HG03354 (cell line): ENCODE measurements around the gene GABBR2.

ENCODE experiments used
- ATAC-seq: cut with Tn5 transposase; IDR thresholded peaks from one replicate; pipeline ENCODE4 v1.9.1; 2021; ENCODE audit warnings: mild to moderate bottlenecking; ENCODE audit not compliant: unreplicated experiment, poor library complexity, severe bottlenecking

The GABBR2 gene

DNA sequence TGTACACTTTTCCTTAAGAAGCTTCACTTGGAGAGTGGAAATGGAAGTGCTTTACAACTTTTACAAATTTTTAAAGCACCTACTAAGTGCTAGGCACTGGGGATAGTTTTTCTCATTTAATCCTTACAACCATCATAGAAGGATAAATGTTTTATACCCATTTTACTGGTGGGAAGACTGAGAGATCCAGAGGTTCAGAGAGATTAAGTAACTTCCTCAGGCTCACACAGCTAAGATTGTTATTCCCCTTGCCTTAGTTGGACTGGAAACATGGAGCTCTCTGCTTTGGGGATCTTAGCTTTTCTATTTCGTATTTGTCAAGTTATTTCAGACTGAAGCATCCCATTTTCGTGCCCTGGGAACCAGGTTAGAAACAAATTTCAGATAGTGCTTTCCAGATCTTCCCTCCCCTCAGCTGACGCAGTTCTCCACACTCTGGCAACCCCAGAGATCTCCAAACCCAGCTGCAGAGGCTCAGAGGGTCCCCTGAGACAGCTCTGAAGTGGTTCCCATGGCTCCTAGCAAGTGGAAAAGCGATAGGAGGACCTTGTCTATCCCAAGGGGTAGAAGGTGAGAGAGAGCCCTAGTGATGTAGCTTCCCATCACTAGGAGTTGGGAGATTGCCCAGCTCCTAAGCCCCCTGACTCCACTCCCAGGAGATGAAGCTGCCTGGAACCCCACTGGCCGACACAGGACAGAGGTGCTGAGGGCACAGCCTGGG lies 16.2 kb upstream of the GABBR2 start:
- ATAC-seq, result no peak

DNA sequence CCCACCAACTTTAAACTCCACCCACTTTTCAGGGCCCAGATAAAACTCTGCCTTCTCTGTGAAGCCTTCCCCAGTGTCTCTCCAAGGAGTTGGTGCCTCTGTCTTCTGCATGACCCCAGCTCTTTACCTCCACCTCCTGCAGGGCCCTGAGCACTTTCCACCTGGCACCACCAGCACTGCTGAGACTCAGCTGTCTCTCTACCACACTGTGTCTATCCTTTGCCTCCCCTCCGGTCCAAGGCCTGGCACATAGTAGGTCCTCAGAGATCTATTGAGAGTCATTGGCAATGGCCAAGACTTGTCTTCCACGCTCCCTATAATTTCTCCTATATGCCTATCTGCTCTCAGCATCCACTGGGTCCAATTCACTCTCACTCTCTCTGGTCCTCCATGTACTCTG lies 12.9 kb upstream of the GABBR2 start:
- ATAC-seq, result no peak

DNA sequence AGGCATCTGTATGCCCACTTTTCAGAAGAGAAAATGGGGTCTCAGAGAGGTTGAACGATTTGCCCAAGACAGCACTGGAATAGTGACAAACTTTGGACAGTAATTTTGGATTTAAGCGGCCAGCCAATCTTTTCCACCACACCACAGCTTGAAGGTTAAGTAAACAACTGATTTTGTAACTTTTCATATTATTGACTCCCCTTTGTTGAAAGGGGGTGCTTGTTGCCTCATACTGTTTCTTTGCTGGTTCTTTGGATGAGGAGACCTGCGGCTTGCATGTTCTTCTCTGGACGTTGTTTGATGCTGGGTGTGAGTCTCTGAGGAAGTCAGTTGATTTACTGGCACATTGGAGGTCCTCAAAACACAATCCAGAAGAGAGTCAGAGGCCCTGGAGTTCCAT lies 11.7 kb upstream of the GABBR2 start:
- ATAC-seq, result no peak

DNA sequence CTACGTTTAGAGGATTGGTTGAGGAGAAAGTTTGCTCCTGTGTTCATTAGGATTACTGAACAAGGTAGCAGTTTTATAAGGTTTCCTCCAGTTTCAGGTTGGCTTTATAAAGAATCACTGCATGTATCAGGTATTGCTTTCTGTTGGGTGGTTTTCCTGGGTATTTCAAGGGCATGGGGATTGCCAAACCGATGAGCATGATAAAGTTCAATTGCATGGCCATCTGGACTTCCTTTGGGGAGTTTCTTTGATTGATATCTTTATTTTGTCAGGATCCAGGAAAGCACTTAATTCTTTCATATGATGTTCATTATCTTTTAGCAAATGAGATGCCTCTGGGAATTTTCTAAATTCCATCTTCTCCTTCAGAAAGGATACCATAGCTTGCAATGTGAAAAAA lies 10.3 kb upstream of the GABBR2 start:
- ATAC-seq, result no peak

DNA sequence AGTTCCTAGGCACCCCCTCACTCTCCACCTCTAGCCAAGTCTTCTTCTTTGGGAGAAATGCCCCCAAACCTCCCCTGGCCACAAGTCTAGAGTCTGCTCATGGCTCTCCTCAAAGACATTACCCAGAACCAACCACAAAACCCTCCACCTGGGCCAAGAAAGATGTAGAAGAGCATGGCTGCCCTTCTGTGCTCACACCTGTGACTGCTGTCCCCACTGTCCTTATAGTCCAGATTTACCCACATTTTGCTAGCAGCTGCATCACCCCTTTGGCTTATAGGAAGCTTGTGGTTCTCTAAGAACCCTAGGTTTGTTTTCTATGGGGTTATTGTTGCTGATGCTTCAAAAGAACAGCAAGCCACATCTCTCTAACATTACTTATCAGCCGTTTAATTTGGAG lies 6.1 kb upstream of the GABBR2 start:
- ATAC-seq, result no peak

DNA sequence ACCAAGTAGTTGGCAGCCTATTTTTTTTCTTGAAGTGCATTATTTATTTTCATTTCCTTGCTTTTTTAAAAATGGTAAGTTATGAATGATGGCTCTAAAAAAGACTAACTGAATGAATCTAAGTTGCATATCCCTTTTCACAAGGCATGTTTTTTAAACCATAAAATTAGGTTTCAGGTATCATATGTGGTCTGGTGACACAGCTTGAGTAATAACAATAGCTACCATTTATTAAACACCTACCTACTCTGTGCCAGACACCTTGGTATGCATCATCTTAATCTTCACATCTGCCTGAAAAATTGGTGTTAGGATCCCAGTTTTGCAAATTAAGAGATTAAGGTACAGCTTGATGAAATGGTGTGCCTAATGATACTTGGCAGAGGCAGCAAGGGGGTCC lies 4.3 kb upstream of the GABBR2 start:
- ATAC-seq, result no peak

DNA sequence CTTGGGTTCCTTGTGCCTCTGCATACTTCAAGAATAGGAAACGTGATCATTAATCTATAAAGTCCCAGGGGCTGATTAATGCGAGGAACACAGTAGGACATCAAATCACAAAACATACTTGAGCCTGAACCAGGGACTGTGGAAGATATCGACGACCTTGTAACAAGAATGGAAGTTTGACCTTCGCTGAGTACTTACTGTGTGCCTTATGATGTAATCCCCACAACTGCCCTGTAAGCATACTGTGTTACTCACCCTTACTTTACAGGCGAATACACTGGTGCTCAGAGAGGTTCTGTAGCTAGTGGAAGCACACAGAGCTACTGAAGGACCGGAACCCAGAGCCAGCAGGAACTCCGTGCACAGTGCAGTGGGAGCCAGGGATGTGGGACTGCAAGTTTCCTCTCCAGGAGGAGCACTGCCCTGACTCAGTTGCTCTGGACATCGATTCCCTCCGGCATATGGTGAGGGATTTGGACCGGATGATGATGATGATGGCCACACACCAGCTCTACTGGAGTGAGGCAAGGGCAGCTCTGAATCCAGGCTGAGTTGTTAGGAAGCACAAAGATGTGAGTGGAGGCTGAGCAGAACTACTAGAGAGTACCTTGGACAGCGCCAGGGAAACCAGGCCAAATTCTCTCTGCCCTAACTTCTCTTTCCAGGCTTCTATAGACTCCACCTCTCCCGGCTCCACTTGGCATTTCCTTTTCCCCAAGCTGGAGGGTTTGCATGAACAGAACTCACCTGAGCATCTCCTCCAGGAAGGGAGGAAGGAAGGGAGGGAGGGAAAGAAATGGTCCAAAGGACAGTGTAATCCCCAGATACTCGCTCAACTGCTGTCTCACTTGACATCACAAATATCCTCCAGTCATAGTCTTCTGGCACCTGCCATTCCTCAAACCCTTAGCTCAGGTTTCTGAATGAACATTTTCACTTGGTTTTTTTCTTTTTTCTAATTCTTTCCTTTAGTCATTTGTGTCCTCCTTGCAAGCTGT lies 1.5 kb upstream of the GABBR2 start:
- no peak for ATAC-seq

DNA sequence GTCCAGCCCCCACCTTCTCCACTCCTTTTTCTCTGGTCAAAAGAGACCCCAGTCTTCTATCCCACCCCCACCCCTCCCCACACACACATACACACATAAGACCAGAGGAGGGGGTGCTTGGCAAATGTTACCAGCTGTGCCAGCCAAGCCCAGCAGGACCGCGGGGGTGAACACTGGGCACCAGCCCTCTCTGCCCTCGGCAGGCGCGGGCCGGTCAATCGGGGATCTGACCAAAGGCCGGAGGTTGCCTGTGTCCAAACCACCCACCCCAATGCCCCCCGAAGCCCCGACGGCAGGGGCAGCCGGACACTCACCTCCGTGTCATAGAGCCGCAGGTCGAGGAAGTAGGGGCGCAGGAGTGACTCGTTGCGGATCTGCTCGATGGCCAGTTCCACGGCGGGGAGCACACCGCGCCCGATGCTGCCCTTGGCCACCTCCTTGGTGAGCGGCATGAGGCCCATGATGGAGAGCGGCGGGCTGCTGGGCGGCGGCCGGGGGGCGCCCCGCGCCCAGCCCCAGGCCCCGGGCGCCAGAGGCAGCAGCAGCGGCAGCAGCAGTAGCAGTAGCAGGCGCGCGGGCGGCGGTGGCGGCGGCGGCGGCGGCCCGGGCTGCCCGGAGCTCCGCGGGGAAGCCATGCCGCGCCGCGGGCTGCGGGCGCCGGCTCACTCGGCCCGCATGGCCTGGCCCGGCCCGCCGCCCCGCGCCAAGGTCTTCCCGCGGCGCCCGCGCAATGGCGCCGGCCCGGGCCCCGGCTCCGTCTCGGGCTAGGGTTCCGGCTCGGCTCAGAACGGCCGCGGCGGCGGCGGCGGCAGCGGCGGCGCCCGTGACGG lies 417 bp downstream of the GABBR2 start:
- ATAC-seq, result no peak

DNA sequence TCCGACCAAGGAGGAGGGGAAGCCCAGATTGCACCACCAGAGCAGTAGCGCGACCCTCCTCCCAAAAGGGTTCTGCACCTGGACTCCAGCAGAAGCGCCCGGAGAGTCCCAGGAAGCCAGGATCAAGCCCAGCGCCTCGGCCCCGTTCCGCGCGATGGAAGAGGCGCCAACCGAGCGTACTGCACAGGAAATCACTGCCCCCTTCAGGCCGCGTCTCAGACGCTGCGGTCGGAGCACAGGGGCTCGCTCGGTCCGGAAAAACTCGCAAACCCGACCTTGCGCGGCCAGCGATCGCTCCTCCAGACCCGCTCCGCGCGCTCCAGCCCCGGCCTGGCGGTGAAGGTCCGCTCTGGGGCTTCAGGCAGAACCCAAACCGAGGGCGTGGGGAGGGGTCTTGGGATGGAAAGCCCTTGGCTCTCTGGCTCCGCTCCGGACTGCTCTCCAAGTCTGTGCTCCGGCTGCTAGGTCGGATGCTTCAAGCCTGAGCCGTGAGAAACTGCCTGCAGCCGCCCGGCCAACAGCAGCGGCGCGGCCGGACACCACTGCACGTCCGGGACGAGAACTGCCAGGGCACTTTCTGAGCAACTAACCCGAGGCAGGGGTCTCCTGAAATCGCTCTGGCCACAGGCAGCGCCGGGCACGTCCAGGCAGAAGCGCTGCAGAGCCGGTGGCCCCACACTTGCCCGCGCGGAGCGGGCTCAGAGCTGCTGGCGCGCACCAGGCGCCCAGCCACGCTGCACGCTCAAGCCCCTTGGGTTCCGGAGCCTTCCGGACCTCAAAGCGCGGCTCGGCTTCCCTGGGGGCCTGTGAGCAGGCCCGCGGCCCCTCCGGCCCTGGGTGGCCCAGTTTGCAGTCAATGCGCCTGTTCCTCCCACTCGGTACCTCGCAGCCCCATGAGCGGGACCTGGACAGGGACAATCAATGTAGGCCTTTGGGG lies 1.3 kb downstream of the GABBR2 start:
- peak; percentile 60 for ATAC-seq

DNA sequence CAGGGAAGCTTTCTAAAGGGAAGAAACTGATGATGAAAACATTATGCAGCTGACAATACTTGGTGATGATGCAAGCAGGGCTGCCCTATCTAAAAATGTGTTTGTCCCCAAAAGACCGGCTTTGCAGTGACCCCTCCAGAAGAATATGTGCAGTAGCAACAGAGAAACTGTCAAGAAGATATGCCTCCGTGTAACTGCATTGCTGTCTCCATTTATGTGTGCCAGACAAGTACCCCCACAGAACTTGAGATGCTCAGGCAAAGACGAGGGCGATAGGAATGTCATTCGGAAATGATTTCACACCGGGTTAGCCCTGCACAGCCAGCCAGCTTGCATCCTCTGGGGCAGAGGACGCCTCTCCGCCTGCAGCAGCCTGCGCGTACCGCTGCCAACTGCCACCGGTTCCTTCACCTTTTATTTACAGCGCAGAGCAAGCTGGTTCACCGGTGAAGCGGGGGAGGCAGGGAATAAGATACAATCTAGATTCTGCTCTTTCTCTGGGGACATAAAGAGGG lies 2.0 kb downstream of the GABBR2 start:
- ATAC-seq, result no peak

DNA sequence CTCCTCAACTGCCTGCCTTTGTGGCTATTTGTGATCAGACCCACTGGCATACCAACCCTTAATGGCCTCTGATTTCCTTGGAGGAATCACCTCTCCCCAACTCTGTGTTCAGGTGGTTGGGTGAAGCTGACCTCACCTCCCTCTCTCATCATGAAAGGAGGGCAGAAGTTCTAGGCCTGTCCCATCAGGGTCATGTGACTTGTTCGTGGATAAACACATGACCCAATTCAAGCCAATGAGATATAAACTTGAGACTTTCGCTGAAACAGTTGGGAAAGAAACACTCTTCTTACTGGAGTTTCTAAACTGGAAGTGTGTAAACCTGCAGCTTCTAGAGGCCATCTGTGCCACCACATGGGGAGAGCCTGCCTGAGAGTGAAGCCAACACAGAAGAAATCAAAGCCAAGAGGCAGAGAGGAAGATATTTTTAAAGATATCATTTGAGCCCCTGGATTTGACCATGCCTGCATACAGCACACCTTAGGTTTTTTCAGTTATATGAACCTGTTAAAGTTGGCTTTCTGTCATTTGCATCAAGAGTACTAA lies 5.8 kb downstream of the GABBR2 start:
- no peak for ATAC-seq

DNA sequence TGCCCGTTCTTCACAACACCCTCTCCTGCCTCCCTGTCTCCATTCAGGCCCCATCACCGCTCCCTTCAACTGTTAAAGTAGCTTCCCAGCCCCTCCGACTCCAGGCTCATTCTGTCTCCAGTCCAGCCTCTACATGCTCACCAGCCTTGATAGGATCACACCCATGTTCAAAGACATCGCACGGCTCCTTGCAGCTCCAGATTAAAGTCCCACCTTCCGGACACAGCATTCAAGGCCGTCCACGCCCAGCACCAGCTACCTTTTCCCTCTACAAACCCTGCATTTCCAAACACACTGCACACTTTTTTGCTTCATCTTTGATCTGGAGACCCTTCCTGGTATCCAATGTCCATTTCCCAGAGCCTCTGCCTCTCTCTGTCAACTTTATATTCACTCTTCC lies 6.4 kb downstream of the GABBR2 start:
- ATAC-seq, result no peak

DNA sequence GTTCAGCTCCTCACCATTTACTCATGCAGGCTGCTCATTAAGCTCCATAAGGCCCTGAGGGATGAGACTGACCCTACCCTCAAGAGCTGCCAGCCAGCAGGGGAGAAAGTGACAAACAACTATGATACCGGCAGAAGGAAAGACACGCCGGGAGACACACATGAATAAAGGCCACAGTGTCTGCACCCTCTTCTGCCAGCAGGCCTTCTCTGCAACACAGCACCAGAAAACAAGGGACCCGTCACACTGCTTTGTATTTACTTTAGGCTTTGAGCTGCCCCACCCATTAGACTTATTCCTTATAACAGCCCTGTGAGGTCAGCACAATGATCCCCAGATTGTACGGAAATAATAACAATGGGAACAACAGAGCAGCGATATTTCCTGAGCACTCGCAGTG lies 7.2 kb downstream of the GABBR2 start:
- no peak for ATAC-seq

DNA sequence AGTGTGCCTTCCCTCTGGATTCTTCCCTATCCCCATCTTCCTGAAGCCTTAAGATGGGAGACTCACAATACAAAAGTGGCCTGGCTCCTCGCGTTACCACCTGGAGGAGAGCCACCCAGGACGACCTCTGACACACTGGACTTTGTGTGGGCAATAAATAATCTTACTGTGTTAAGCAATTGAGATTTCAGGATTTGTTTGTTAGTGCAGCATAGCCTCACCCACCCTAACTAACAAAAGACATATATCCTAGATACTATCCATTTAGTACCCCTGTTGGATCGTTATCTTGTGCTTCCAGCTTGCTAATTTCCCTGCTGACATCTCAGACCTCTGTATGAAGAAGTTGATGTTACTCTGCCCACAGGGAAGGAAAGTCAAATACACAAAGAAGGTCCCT lies 7.9 kb downstream of the GABBR2 start:
- no peak for ATAC-seq

DNA sequence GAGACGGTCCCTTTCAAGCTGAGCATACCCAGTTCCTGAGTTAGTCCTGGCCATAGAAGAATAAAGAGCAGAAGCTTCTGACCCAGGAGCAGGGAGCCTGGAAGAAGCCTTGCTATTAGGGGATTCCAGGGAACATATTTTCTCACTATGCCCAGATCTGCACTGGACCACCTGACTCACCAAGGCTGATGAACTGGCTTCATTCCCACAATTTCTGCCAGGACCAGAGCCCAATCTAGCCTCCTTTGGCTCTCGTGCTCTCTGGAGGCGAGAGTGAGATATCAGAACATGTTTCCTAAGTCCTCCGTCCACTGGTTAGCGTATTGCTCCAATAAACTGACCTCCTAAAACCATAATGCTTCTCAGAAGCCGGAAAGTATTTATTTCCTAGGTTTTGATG lies 9.9 kb downstream of the GABBR2 start:
- ATAC-seq, result no peak

DNA sequence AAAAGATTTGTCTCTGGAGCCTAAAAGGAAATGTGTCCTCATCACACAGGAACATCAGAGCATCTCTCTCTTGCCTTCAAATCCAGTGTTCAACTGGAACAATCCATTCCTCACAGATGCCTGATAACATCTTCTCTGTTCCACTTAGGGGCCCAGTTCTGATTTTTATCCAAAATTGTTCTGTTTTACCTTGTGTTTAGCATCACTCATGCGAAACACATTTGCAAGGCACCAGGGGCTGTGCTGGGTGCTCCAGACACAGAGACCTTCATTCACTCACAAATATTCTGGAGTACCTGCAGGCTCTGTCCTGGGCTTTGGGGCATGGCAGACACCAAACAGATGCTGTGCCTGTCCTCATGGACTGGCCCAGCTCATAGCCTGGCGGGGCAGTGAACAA lies 13.8 kb downstream of the GABBR2 start:
- ATAC-seq, result no peak

DNA sequence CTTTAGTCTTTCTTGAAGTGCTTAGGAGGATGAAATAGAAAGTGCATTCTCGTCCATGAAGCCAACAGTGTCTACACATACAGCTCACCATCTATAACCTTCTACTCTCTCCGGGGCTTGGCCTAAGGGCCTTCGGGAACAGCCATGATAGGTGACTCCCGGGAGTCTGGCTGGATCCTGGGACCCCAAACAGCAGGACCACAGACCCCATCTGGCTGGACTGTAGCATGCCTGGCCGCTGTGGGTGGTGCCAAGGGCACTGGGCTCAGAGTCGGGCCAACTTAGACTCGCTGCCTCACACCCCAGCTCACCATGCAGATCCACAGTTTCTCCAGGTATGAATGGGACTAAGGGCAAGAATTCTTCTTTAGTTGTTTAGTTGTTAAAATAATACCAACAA lies 16.3 kb downstream of the GABBR2 start:
- no peak for ATAC-seq

DNA sequence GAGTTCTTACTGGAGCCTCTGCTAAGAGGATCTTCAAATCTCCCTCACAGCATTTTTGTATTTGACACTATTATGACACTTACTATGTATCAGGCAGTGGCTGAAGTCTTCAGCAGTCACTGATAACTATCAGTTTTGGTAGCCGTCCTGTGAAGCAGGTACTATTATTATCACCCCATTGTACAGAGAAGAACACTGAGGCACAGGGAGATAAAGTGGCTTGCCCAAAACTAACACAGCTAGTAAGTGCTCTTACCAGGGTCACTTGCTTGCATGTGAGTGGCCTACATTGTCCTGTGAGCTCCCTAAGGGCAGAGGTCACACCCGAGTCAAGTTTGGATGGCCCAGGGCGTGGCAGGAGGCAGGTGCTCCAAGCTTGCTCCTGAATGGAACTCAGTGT lies 16.8 kb downstream of the GABBR2 start:
- ATAC-seq, result no peak

DNA sequence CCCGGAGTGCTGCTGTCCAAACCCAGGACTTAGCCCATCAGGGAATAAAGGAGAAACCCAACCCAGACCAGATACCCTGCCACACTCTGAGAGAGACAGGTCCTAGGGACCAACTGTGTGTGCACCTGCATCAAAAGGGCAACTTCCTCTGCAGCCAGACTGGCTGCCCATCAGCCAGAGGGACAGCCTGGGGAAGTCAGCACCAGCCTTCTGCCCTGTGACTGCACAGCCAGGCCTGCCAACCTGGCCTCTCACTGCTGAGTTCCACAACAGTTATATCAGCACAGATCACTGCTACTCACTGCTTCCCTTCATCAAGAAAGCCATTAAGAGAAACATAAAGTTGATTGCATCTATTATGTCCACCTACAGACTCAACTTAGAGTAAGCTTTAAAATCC lies 18.0 kb downstream of the GABBR2 start:
- no peak for ATAC-seq
